ENCODE data around the gene KRT23.

KRT23 gene

GRCh38 chr17:40952154-40952553, 14.7 kb upstream of the KRT23 start:
- H3K4me3 ChIP-seq (ENCODE audit: low read length) = no peak overlapping the region
- TF ChIP-seq CTCF (conservative IDR thresholded peaks at IDR 0.05; ENCODE audit: low read depth, low read length) = no peak
- DNase-seq (ENCODE audit: low read depth) = no peak

- no peak overlapping the region for H3K4me3 ChIP-seq (ENCODE audit: low read length)
- no peak for DNase-seq (ENCODE audit: low read depth)
- no peak for TF ChIP-seq CTCF (conservative IDR thresholded peaks at IDR 0.05; ENCODE audit: low read depth, low read length)
These were observed 13.7 kb upstream of the KRT23 start for GRCh38 chr17:40951011-40951622.

GRCh38 chr17:40950176-40950575, 12.7 kb upstream of the KRT23 start:
- TF ChIP-seq CTCF (conservative IDR thresholded peaks at IDR 0.05; ENCODE audit: low read depth, low read length) = no peak
- no peak for DNase-seq (ENCODE audit: low read depth)
- H3K4me3 ChIP-seq (ENCODE audit: low read length) = no peak overlapping the region

- TF ChIP-seq CTCF (conservative IDR thresholded peaks at IDR 0.05; ENCODE audit: low read depth, low read length) = no peak
- no peak overlapping the region for H3K4me3 ChIP-seq (ENCODE audit: low read length)
- no peak for DNase-seq (ENCODE audit: low read depth)
These were observed 12.0 kb upstream of the KRT23 start for GRCh38 chr17:40949418-40949817.

- H3K4me3 ChIP-seq (ENCODE audit: low read length) = no peak overlapping the region
- TF ChIP-seq CTCF (conservative IDR thresholded peaks at IDR 0.05; ENCODE audit: low read depth, low read length) = no peak
- DNase-seq (ENCODE audit: low read depth) = no peak
These were observed 10.5 kb upstream of the KRT23 start for GRCh38 chr17:40947929-40948328.

- H3K4me3 ChIP-seq (ENCODE audit: low read length) = no peak overlapping the region
- DNase-seq (ENCODE audit: low read depth) = no peak
- TF ChIP-seq CTCF (conservative IDR thresholded peaks at IDR 0.05; ENCODE audit: low read depth, low read length) = no peak
These were observed 8.0 kb upstream of the KRT23 start for GRCh38 chr17:40945414-40945813.

- TF ChIP-seq CTCF (conservative IDR thresholded peaks at IDR 0.05; ENCODE audit: low read depth, low read length) = no peak
- no peak for DNase-seq (ENCODE audit: low read depth)
- no peak overlapping the region for H3K4me3 ChIP-seq (ENCODE audit: low read length)
These were observed 7.1 kb upstream of the KRT23 start for GRCh38 chr17:40944531-40944930.
